Adrenal gland (tissue), 12 donors: Measurements from ENCODE around the gene CCDC71L. TPM values are rescaled to one million over a fixed set of nuclear protein-coding genes. Genes with fewer than 3 reads are reported as not detected.

Experiments used
- DNase-seq, 7 donors: peaks; one replicate each; pipeline ENCODE4 v3.0.0-alpha.2; 2019 to 2020
- H3K27ac ChIP-seq, 5 donors: fragments of 200-600 bp; sonication (generic) in 4 of 5; 1 replicate in 3 of 5; 2 replicates in 2 of 5; pipeline versions ENCODE4 v1.5.1 to v1.8.0; 2016 to 2020; ENCODE audit warnings: mild to moderate bottlenecking in 1 of 5
- H3K27me3 ChIP-seq: fragments of 200-600 bp; 2 replicates; pipeline ENCODE4 v1.8.0; 2021
- H3K36me3 ChIP-seq, 2 donors: fragments of 200-600 bp; replicated peaks in 1 of 2; 1 replicate in 1 of 2; 2 replicates in 1 of 2; pipeline versions ENCODE4 v1.5.1 to v1.8.0; 2018 to 2022
- H3K4me1 ChIP-seq, 2 donors: fragments of 200-600 bp; replicated peaks in 1 of 2; 1 replicate in 1 of 2; 2 replicates in 1 of 2; pipeline versions ENCODE4 v1.5.1 to v1.8.0; 2018 to 2021
- H3K4me3 ChIP-seq, 4 donors: fragments of 200-600 bp; sonication (generic) in 3 of 4; one replicate each; pipeline ENCODE4 v1.5.1; 2016 to 2018
- H3K9me3 ChIP-seq, 3 donors: fragments of 200-600 bp; sonication (generic) in 1 of 3; replicated peaks in 1 of 3; 1 replicate in 2 of 3; 2 replicates in 1 of 3; pipeline versions ENCODE4 v1.5.1 to v1.8.0; 2016 to 2021
- CTCF ChIP-seq, 6 experiments: fragments of 450-650 bp in 4 of 6; fragments of 200-600 bp in 2 of 6; sonication (generic) in 1 of 6; IDR thresholded peaks; 1 replicate in 5 of 6; 2 replicates in 1 of 6; pipeline versions ENCODE4 v1.5.1 to v1.8.0; 2016 to 2021; ENCODE audit warnings: antibody characterized with exemption in 6 of 6, mild to moderate bottlenecking in 2 of 6, moderate library complexity in 1 of 6
- POLR2A ChIP-seq, 2 donors: fragments of 450-650 bp; IDR thresholded peaks; one replicate each; pipeline ENCODE4 v1.6.1; 2017; ENCODE audit warnings: antibody characterized with exemption in 2 of 2, mild to moderate bottlenecking in 2 of 2, moderate library complexity in 1 of 2
- WGBS, 4 donors: extraction: QIAGEN DNeasy Blood & Tissue Kit in 2 of 4; methylation state at CpG; one replicate each; pipeline versions ENCODE4 v1.1.5 to v1.1.7; 2013 to 2017; 5-methylcytosine and 5-hydroxymethylcytosine counted together
- intact Hi-C, 2 donors: fragments of 100-400 bp; cut with DNase I; formaldehyde crosslinking; loops; one replicate each; pipeline versions ENCODE4 v1.14.1 to v1.15.0; 2022 to 2023
- polyA plus RNA-seq, 3 donors: library from polyadenylated mRNA; stranded (reverse); fragments of 200-250 nt in 2 of 3; fragments of 350-450 nt in 1 of 3; fragmentation: Illumina TruSeq in 1 of 3; extraction: RNeasy Lipid Tissue Mini Kit (QIAGEN cat#74804) in 1 of 3; gene quantifications; one replicate each; pipeline ENCODE4 v1.2.3, GENCODE V29; 2013 to 2014
- total RNA-seq, 9 donors: library from RNA; depleted of rRNA in 4 of 9; stranded (reverse); fragments of >200 nt in 4 of 9; fragments of 120-200 nt in 1 of 9; fragmentation: NEBNext Ultra II Directional in 1 of 9; extraction: Animal tissue kit (Norgen Biotek cat#: 25700) in 1 of 9; gene quantifications; one replicate each; pipeline versions ENCODE4 v1.1.0 to v1.2.4, GENCODE V29; 2013 to 2023
- donor health status: healthy with polysubstance abuse.
- donor health status: Bipolar disorder and iron deficiency.
- donor health status: DM: yes; HTN: yes; CAD: no.
- donor health status: DM: no; HTN: no; CAD: no.
- donor health status: DM: no; HTN: no; CAD: no.
- donor health status: DM: yes; HTN: yes; CAD: no.

CCDC71L gene
- total and polyA plus RNA-seq, 12 donors, result 5.4 to 47.9 (median 19.9) TPM

DNA sequence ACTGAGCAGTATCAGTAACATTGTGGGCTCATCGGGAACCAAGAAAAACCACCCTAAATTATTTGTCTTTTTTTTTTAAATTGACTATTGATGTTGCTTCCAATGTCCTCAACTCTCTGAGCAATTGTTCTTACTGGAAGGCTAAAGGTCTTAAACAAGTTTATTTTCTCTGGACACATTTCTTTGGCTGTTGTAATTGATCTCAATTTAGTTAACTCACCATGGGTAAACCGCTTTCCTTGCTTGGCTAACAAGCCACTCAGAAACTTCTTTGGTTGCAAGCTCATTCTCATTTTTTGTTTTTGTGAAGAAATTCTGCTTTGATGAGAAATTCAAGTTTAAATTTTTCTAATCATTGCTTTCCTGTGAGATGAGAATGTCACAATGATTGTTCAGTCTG is 25.5 kb downstream of the CCDC71L start:
- WGBS, 4 donors, result 74 to 91% (median 78%) methylated on average over 2 of the region's 2 CpGs
- TF ChIP-seq CTCF (IDR thresholded peaks at IDR 0.05) (no peak), POLR2A (IDR thresholded peaks at IDR 0.05) (no peak)

GRCh38 chr7:106634958-106635357 is 26.0 kb downstream of the CCDC71L start:
- H3K9me3 ChIP-seq, result no peaks in the 10 kb centered on the region
- H3K4me3 ChIP-seq, result no peak overlapping the region
- 65 to 99% (median 93%) methylated on average over 2 of the region's 2 CpGs for WGBS, 4 donors
- no peak for DNase-seq
- intact Hi-C loops, result no loop called here
- no peaks in the 10 kb centered on the region for H3K4me1 ChIP-seq
- no peak overlapping the region for H3K27ac ChIP-seq
- no peaks in the 10 kb centered on the region for H3K36me3 ChIP-seq
- H3K27me3 ChIP-seq, result no peaks in the 10 kb centered on the region
- TF ChIP-seq CTCF (IDR thresholded peaks at IDR 0.05), result no peak
- TF ChIP-seq POLR2A (IDR thresholded peaks at IDR 0.05), result no peak

More for the DNA sequence above, 25.5 kb downstream of the CCDC71L start:
- no peak overlapping the region for H3K27ac ChIP-seq
- H3K9me3 ChIP-seq, result no peaks in the 10 kb centered on the region
- no peaks in the 10 kb centered on the region for H3K27me3 ChIP-seq
- DNase-seq, result no peak
- no peak overlapping the region for H3K4me3 ChIP-seq
- H3K4me1 ChIP-seq, result peaks cover 0 to 4% of the 10 kb centered on the region in 2 donors
- intact Hi-C loops, result no loop called here
- no peaks in the 10 kb centered on the region for H3K36me3 ChIP-seq

DNA sequence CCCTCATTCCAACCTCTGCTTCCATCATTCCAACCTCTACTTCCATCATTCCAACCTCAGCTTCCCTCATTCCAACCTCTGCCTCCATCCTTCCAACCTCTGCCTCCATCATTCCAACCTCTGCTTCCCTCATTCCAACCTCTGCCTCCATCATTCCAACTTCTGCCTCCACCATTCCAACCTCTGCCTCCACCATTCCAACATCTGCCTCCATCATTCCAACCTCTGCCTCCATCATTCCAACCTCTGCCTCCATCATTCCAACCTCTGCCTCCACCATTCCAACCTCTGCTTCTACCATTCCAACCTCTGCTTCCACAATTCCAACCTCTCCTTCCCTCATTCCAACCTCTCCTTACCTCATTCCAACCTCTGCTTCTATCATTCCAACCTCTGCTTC is 30.3 kb downstream of the CCDC71L start:
- no peaks in the 10 kb centered on the region for H3K9me3 ChIP-seq
- no peak overlapping the region for H3K27ac ChIP-seq
- DNase-seq, result no peak
- intact Hi-C loops, result no loop called here
- no peaks in the 10 kb centered on the region for H3K4me1 ChIP-seq
- no peaks in the 10 kb centered on the region for H3K36me3 ChIP-seq
- no peaks in the 10 kb centered on the region for H3K27me3 ChIP-seq
- TF ChIP-seq CTCF (IDR thresholded peaks at IDR 0.05) (no peak), POLR2A (IDR thresholded peaks at IDR 0.05) (no peak)
- H3K4me3 ChIP-seq, result no peak overlapping the region

- peak overlapping the region in 1 of 5 donors; percentile 14 for H3K27ac ChIP-seq
- DNase-seq, result no peak
- no peak overlapping the region for H3K4me3 ChIP-seq
- no peak for TF ChIP-seq POLR2A (IDR thresholded peaks at IDR 0.05)
- TF ChIP-seq CTCF (IDR thresholded peaks at IDR 0.05), result no peak
- no peaks in the 10 kb centered on the region for H3K27me3 ChIP-seq
- no peaks in the 10 kb centered on the region for H3K9me3 ChIP-seq
- 39 to 51% (median 46%) methylated on average over 2 of the region's 2 CpGs for WGBS, 4 donors
- H3K4me1 ChIP-seq, result no peaks in the 10 kb centered on the region
- intact Hi-C loops, result no loop called here
- H3K36me3 ChIP-seq, result no peaks in the 10 kb centered on the region
Observed at GRCh38 chr7:106629516-106629915, 31.4 kb downstream of the CCDC71L start.
